ENCODE data around the gene LDHD. TPM values are rescaled to one million over a fixed set of nuclear protein-coding genes. Genes with fewer than 3 reads are reported as not detected.

Gene LDHD
- total RNA-seq, 2 experiments from 2014 or later, result not detected

DNA sequence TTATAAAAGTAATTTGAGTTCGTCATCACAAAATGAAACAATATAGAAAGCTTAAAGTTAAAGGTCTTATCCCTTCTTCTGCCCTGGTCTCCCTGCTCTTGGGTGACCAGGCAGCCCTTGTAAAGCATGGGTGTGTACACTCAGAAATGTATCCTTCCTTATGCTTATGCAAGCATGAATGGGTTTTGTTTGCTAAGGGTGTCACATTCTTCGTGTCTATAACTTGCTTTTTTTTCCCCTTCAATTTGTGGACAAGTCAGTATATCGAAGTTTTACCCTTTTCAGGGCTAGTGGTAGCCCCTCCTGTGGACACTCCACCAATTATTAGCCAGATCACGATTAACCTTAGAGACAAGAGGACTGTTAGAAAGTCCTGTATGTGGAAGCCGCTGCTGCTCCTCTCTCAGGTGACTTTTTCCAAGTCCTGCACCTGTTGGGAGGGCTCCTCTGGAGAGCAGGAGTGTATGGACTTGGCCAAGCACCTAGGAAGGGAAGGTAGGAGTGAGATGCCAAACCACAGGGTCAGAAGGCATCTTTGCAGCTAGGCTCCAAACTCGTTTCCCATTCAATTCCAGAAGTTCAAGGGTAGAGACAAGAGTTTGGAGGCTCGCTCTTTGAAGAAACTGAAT is 50.9 kb downstream of the LDHD start:
- H3K4me3 Mint-ChIP-seq, result no peak overlapping the region
- ChIA-PET POLR2A (no interaction called here), CTCF (interaction anchor here (1.3 to 1.6 kb wide), 2 partner anchors 9 to 46 kb away, joined by 5 to 6 read pairs; no protein-coding TSS in a partner anchor)
- DNase-seq (no peak), ATAC-seq (no peak)
- intact Hi-C loops (cut with micrococcal nuclease), result no loop called here
- H3K27ac Mint-ChIP-seq, result no peak overlapping the region
- H3K4me1 Mint-ChIP-seq (ENCODE audit: low read depth), result peaks cover 30% of the 10 kb centered on the region
- H3K9me3 Mint-ChIP-seq, result no peaks in the 10 kb centered on the region
- no peaks in the 10 kb centered on the region for H3K27me3 Mint-ChIP-seq
- no peaks in the 10 kb centered on the region for H3K36me3 Mint-ChIP-seq (ENCODE audit: low read depth)
- TF ChIP-seq, protein P1, sequence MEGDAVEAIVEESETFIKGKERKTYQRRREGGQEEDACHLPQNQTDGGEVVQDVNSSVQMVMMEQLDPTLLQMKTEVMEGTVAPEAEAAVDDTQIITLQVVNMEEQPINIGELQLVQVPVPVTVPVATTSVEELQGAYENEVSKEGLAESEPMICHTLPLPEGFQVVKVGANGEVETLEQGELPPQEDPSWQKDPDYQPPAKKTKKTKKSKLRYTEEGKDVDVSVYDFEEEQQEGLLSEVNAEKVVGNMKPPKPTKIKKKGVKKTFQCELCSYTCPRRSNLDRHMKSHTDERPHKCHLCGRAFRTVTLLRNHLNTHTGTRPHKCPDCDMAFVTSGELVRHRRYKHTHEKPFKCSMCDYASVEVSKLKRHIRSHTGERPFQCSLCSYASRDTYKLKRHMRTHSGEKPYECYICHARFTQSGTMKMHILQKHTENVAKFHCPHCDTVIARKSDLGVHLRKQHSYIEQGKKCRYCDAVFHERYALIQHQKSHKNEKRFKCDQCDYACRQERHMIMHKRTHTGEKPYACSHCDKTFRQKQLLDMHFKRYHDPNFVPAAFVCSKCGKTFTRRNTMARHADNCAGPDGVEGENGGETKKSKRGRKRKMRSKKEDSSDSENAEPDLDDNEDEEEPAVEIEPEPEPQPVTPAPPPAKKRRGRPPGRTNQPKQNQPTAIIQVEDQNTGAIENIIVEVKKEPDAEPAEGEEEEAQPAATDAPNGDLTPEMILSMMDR (IDR thresholded peaks at IDR 0.05), result no peak

DNA sequence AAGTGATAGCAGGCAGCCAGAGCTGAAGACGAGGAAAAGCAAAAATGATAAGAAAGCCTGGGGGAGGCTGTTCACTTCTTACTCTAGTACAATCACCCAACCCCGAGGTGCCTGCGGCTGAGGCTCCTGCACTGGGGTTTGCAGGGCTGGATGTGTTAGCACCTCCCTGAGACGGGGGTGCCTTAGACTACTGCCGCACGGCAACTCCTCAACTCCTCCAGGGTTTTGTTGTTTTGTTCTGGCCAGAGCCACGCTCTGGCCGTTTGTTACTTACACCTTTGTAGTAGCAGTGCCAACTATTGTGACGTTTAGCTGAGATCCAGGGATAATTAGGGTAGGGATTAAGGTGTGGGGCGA is 51.5 kb downstream of the LDHD start:
- intact Hi-C loops (cut with micrococcal nuclease), result no loop called here
- Mint-ChIP-seq H3K27ac (peak overlapping the region; percentile 68), H3K9me3 (no peaks in the 10 kb centered on the region), H3K4me1 (ENCODE audit: low read depth) (peaks cover 30% of the 10 kb centered on the region), H3K27me3 (no peaks in the 10 kb centered on the region), H3K36me3 (ENCODE audit: low read depth) (no peaks in the 10 kb centered on the region), H3K4me3 (peak overlapping the region; percentile 55)
- TF ChIP-seq, protein P1 (IDR thresholded peaks at IDR 0.05), result no peak
- ChIA-PET CTCF (interaction anchor here (1.3 to 1.6 kb wide), 2 partner anchors 9 to 46 kb away, joined by 5 to 6 read pairs; no protein-coding TSS in a partner anchor), POLR2A (interaction anchor here (0.8 to 1.4 kb wide), 2 partner anchors 47 to 91 kb away, joined by 3 read pairs; no protein-coding TSS in a partner anchor)
- DNase-seq, result peak; percentile 65
- peak; percentile 92 for ATAC-seq

DNA sequence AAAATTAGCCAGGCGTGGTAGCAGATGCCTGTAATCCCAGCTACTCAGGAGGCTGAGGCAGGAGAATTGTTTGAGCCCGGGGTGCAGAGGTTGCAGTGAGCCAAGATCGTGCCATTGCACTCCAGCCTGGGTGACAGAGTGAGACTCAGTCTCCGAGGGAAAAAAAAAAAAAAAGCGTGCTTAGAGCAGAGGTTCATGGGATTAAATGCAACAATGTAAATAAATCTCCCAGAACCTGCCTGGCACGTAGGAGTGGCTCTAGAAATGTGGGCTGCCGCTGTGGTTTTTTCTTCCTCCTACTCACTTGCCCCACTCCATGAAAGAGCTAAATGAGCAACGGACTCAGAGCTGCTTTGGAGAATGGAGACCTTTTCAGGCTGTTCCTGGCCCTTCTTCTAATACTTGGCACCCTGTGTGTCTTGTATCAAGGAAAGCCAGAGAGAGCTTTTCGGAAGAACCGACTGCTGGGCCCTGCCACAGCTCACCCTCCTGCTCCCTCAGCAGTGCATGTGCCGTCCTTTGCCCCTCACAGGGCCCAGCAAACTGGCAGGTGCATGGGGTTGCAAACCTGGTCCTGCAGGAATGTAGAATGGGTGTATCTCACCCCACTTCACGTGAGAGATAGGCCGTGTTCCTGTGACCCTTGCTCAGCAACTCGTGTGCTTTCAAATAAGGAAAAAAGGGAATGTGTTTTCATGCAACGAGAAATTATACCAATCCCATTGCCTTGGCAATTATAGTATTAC is 52.0 kb downstream of the LDHD start:
- Mint-ChIP-seq H3K36me3 (ENCODE audit: low read depth) (no peaks in the 10 kb centered on the region), H3K27me3 (peaks cover 2% of the 10 kb centered on the region), H3K27ac (peak overlapping the region; percentile 68), H3K9me3 (no peaks in the 10 kb centered on the region), H3K4me1 (ENCODE audit: low read depth) (peaks cover 30% of the 10 kb centered on the region), H3K4me3 (peak overlapping the region; percentile 55)
- ATAC-seq, result peak; percentile 54
- POLR2A ChIA-PET, result interaction anchor here (0.8 to 1.5 kb wide), 3 partner anchors 10 to 92 kb away, joined by 3 to 5 read pairs (median 3); no protein-coding TSS in a partner anchor
- TF ChIP-seq, protein P1 (IDR thresholded peaks at IDR 0.05), result no peak
- intact Hi-C loops (cut with micrococcal nuclease), result no loop called here
- peak; percentile 56 for DNase-seq
- CTCF ChIA-PET, result interaction anchor here (1.3 to 3.2 kb wide), 3 partner anchors 10 to 47 kb away, joined by 5 to 14 read pairs (median 6); no protein-coding TSS in a partner anchor

DNA sequence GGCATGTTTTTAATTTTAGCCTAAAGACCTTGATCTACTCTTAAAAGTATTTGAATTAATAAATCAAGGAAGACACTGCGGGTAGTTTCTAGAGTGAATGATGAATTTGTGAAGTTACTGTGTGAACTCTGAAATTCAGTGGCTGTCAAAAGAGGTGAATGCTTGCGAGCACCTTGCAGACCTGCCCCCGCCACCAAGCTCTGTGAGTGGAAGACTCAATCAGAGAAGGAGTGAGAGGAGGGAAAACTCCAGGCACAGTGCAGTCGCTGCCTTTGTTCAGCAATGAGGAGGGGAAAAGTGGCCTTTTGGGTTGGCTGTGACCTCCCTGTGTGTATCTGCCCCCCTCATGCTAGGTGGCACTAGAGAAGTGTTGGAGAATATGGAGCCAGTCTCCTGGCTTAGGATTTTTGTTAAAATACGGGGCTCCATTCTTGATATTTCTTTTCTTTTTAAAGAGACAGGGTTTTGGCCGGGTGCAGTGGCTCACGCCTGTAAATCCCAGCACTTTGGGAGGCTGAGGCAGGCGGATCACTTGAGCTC is 53.0 kb downstream of the LDHD start:
- POLR2A ChIA-PET, result interaction anchor here (0.9 to 1.5 kb wide), 3 partner anchors 11 to 49 kb away, joined by 3 to 5 read pairs (median 3); no protein-coding TSS in a partner anchor
- TF ChIP-seq, protein P1 (IDR thresholded peaks at IDR 0.05), result no peak
- intact Hi-C loops (cut with micrococcal nuclease), result no loop called here
- ATAC-seq (no peak), DNase-seq (no peak)
- Mint-ChIP-seq H3K36me3 (ENCODE audit: low read depth) (no peaks in the 10 kb centered on the region), H3K9me3 (no peaks in the 10 kb centered on the region), H3K27me3 (peaks cover 2% of the 10 kb centered on the region), H3K4me1 (ENCODE audit: low read depth) (peaks cover 30% of the 10 kb centered on the region), H3K4me3 (no peak overlapping the region), H3K27ac (no peak overlapping the region)
- CTCF ChIA-PET, result interaction anchor here (1.1 to 3.2 kb wide), 6 partner anchors 9 to 48 kb away, joined by 3 to 14 read pairs (median 3); no protein-coding TSS in a partner anchor

Data from activated CD8-positive, alpha-beta T cell treated with anti-CD3 and anti-CD28 coated beads for 36 hours (primary cell).